ENCODE measurements around the gene SREBF1.

DNA sequence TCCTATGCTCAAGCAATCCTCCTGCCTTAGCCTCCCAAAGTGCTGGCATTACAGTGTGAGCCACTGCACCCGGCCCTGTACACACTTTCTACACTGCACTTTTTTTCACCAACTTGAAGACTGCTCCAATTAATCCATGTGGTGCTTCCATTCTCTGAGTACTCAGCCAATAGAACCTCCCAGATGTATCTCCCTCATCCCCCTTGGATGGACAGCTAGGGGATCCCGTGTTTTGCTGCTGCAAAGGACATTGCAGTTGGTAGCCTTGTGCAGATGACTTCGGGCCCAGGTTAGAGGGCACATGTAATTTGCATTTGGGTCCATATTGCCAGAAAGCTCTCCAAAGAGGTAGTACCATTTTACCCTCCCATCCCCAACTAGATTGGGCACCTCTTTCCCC, 59.9 kb downstream of the SREBF1 start:
- TF ChIP-seq CTCF (IDR thresholded peaks at IDR 0.05) (no peak), POLR2A (IDR thresholded peaks at IDR 0.05) (no peak)
